ENCODE data around the gene EWSR1.
A peak's percentile ranks its signal among the peaks of the same experiment; 100 is the strongest.

The EWSR1 gene

DNA sequence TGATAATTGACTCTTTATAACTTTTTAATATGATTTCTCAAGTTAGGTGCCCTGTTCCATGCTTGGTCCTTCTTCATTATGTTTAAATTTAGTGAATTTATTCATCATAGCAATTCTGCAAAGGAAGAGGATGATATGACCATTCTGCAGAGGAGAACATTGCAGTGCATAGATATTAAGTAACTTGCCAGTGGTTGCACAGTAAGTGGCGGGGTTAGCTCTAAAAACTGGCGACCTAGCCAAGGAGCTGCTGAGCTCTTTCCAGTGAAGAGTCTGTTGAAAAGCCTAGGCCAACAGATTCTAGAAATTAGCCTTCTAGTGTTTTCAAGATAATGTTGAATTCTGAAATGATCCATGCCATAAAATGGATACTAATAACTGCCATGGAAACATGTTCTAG, 4.6 kb downstream of the EWSR1 start:
- Histone ChIP-seq H3K4me3 (IDR thresholded peaks at IDR 0.05; ENCODE audit: insufficient read depth, low read depth, low read length) (no peak overlapping the region), H3K9ac (no peak overlapping the region), H3K4me2 (peak overlapping the region; percentile 5; the same call in 1 of the 2 replicates), H3K4me1 (ENCODE audit: low read depth, poor library complexity, severe bottlenecking) (peaks cover 70% of the 10 kb centered on the region), H4K20me1 (ENCODE audit: insufficient read depth) (peaks cover 76% of the 10 kb centered on the region), H3K27me3 (ENCODE audit: insufficient read depth, low read depth) (no peaks in the 10 kb centered on the region), H2AFZ (ENCODE audit: low read depth) (no peak overlapping the region), H3K27ac (no peak overlapping the region), H3K79me2 (ENCODE audit: insufficient read depth, low read depth) (peaks cover 98% of the 10 kb centered on the region), H3K36me3 (ENCODE audit: insufficient read depth) (peaks cover 36% of the 10 kb centered on the region; the same call in 1 of the 2 replicates)
- TF ChIP-seq, protein P1, sequence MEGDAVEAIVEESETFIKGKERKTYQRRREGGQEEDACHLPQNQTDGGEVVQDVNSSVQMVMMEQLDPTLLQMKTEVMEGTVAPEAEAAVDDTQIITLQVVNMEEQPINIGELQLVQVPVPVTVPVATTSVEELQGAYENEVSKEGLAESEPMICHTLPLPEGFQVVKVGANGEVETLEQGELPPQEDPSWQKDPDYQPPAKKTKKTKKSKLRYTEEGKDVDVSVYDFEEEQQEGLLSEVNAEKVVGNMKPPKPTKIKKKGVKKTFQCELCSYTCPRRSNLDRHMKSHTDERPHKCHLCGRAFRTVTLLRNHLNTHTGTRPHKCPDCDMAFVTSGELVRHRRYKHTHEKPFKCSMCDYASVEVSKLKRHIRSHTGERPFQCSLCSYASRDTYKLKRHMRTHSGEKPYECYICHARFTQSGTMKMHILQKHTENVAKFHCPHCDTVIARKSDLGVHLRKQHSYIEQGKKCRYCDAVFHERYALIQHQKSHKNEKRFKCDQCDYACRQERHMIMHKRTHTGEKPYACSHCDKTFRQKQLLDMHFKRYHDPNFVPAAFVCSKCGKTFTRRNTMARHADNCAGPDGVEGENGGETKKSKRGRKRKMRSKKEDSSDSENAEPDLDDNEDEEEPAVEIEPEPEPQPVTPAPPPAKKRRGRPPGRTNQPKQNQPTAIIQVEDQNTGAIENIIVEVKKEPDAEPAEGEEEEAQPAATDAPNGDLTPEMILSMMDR (conservative IDR thresholded peaks at IDR 0.05; ENCODE audit: low read depth, low read length) = no peak

DNA sequence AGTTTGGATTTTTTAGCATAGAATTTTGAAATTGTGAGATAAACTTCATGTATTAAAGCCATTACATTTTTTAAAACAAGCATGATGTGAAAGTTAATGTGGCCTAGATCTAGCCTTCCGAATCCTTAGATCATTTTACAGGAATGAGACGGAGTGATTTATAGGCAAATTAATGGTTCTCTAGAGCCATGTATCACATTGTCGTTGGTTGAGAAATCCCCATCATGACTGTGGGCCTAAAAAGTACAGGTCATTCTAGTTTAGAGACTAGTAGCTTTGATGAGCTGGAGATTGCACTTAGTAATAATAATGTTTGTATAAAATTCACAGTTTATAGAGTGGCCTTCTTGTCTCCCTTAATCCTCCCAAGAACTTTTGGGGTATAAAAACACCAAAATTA, 7.1 kb downstream of the EWSR1 start:
- Histone ChIP-seq H3K36me3 (ENCODE audit: insufficient read depth) (peaks cover 46% of the 10 kb centered on the region; the same call in 1 of the 2 replicates), H3K4me2 (no peak overlapping the region)

DNA sequence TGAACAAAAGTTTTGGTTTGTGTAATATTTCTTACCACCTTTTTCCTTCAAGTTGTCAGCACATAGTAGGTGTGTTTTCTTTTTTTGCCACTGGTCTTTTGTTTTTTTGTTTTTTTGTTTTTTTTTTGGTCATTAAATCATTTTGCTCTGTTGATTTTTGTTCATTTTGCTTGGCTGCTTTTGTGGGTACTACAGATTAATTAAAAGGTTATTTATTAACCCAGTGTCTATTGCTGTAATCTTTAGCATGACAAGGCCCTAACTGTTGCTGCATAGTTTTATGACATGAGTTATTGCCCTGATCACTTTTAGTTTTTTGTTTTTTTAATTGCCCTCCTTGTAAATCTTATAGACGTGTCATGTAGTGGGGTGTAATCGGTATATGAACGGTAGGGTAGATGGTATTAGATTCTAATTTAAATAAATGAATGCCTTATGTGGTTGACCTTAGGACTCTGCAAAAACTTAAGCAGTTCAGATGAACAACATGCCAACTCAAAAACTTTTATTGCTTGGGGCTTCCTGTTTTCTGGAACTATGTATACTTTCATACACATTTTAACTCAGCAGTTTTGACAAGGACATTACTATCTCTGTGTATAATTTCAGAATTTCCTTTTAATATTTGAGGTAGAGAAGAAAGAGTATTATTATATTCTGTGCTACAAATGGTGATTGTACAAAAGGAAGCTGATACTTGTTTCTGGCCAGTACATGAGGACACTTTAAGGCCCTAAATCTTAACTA, 7.9 kb downstream of the EWSR1 start:
- Histone ChIP-seq H3K27ac (peak overlapping the region; percentile 3; the same call in 1 of the 2 replicates), H3K4me1 (ENCODE audit: low read depth, poor library complexity, severe bottlenecking) (peaks cover 66% of the 10 kb centered on the region), H3K9ac (no peak overlapping the region), H3K4me3 (IDR thresholded peaks at IDR 0.05; ENCODE audit: insufficient read depth, low read depth, low read length) (no peak overlapping the region), H3K27me3 (ENCODE audit: insufficient read depth, low read depth) (no peaks in the 10 kb centered on the region), H3K36me3 (ENCODE audit: insufficient read depth) (peaks cover 37% of the 10 kb centered on the region; the same call in 1 of the 2 replicates), H3K4me2 (peak overlapping the region; percentile 6; the same call in 1 of the 2 replicates), H2AFZ (ENCODE audit: low read depth) (no peak overlapping the region), H4K20me1 (ENCODE audit: insufficient read depth) (peaks cover 75% of the 10 kb centered on the region), H3K79me2 (ENCODE audit: insufficient read depth, low read depth) (peaks cover 100% of the 10 kb centered on the region)
- TF ChIP-seq, protein P1 (conservative IDR thresholded peaks at IDR 0.05; ENCODE audit: low read depth, low read length) = no peak

More for the DNA sequence above, 7.1 kb downstream of the EWSR1 start:
- H3K9ac ChIP-seq = no peak overlapping the region
- peaks cover 74% of the 10 kb centered on the region for H3K4me1 ChIP-seq (ENCODE audit: low read depth, poor library complexity, severe bottlenecking)
- H3K79me2 ChIP-seq (ENCODE audit: insufficient read depth, low read depth) = peaks cover 100% of the 10 kb centered on the region
- H2AFZ ChIP-seq (ENCODE audit: low read depth) = no peak overlapping the region
- H3K27ac ChIP-seq = no peak overlapping the region
- peaks cover 81% of the 10 kb centered on the region for H4K20me1 ChIP-seq (ENCODE audit: insufficient read depth)
- H3K27me3 ChIP-seq (ENCODE audit: insufficient read depth, low read depth) = no peaks in the 10 kb centered on the region
- no peak overlapping the region for H3K4me3 ChIP-seq (IDR thresholded peaks at IDR 0.05; ENCODE audit: insufficient read depth, low read depth, low read length)
- TF ChIP-seq, protein P1 (conservative IDR thresholded peaks at IDR 0.05; ENCODE audit: low read depth, low read length) = no peak

DNA sequence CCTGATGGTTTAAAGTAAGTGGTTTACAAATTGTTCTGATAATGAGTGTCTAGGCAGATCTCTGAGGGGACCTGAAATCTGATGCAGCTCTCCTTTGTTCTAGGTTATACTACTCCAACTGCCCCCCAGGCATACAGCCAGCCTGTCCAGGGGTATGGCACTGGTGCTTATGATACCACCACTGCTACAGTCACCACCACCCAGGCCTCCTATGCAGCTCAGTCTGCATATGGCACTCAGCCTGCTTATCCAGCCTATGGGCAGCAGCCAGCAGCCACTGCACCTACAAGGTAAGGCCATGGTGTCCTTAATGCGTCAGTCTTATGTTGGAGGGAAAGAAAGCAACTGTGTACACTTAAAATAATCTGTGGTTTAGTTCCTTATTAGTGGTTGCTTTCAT, 9.9 kb downstream of the EWSR1 start:
- Histone ChIP-seq H3K79me2 (ENCODE audit: insufficient read depth, low read depth) (peaks cover 99% of the 10 kb centered on the region), H2AFZ (ENCODE audit: low read depth) (no peak overlapping the region), H3K9ac (no peak overlapping the region), H3K4me3 (IDR thresholded peaks at IDR 0.05; ENCODE audit: insufficient read depth, low read depth, low read length) (no peak overlapping the region), H3K27me3 (ENCODE audit: insufficient read depth, low read depth) (no peaks in the 10 kb centered on the region), H3K4me2 (no peak overlapping the region), H3K27ac (peak overlapping the region; percentile 5; the same call in 1 of the 2 replicates), H4K20me1 (ENCODE audit: insufficient read depth) (peaks cover 57% of the 10 kb centered on the region), H3K4me1 (ENCODE audit: low read depth, poor library complexity, severe bottlenecking) (peaks cover 48% of the 10 kb centered on the region), H3K36me3 (ENCODE audit: insufficient read depth) (peaks cover 36% of the 10 kb centered on the region; the same call in 1 of the 2 replicates)
- TF ChIP-seq, protein P1 (conservative IDR thresholded peaks at IDR 0.05; ENCODE audit: low read depth, low read length) = no peak

Measured in KMS-11 (cell line).